GM18502 (cell line): ENCODE measurements around the gene ZNF277.
"Not testable (repeated sequence)": the region's sequence is repeated elsewhere in the genome, so short reads cannot be mapped to it uniquely, and the experiment has no call there.

ENCODE experiments used
- ATAC-seq: cut with Tn5 transposase; IDR thresholded peaks from one replicate; pipeline ENCODE4 v1.9.1; 2021; ENCODE audit warnings: mild to moderate bottlenecking; ENCODE audit not compliant: unreplicated experiment, poor library complexity

Gene ZNF277

DNA sequence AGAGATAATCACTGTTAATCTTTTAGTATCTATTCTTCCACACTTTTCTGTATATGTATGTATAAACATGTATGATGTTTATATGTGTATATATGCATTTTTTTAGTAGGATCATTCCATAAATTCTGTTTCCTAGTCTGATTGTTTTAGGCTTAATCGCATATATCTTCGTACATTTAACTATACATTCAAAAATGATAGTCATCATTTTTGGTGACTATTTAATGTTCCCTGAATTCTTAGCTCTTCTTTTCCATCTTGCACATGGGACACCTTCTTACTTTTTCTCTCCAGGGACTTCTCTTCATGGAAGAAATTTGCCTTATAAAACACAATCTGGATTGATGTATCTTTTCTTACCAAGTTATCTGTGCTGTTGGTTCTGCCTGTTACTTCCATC, 42.1 kb downstream of the ZNF277 start:
- no peak for ATAC-seq

DNA sequence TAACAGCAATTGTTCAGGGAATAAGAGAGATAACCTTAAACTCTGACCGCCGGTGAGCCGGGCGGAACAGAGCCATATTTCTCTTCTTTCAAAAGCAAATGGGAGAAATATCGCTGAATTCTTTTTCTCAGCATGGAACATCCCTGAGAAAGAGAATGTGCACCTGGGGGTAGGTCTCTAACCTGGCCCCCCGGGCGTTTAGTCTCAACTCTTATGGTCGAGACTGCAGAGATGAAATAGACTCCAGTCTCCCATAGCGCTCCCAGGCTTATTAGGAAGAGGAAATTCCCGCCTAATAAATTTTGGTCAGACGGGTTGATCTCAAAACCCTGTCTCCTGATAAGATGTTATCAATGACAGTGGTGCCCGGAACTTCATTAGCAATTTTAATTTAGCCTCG, 43.5 kb downstream of the ZNF277 start:
- not testable (repeated sequence) for ATAC-seq

DNA sequence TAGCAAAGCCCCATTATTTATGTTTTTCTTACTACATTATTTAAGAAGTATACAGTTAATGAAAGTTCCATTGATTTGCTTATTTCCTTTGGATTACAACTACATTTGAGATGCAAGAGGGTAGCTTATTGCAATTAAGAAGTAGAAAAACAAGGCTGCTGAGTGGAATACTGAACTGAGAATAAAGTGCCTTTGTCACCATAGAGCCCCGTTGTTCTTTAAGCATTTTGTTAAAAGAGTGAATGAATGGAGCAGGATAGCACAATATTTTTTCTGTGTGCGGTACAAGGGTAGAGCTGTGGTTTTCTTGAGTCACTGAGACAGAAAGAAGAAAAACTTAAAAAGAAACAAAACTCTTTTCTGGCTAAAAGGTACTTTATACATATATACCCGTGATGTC, 45.6 kb downstream of the ZNF277 start:
- ATAC-seq = no peak

DNA sequence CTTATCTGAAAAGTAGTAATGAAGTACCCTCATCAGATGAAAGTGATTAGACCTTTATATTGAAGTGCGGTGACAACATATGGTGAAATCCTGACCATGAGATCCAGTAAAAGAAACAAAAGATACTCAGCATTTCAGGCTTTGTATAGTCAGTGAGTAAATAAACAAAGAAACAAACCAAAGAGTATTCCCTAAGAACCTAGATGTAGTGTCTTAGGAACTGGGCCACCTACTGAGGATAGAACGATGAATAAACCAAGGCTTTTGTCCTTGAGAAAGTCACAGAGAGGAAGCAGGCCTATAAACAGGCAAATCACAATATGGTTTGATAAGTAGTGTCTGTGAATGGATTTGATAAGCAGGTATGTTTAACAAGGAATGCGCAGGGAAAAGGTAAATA, 46.2 kb downstream of the ZNF277 start:
- no peak for ATAC-seq

DNA sequence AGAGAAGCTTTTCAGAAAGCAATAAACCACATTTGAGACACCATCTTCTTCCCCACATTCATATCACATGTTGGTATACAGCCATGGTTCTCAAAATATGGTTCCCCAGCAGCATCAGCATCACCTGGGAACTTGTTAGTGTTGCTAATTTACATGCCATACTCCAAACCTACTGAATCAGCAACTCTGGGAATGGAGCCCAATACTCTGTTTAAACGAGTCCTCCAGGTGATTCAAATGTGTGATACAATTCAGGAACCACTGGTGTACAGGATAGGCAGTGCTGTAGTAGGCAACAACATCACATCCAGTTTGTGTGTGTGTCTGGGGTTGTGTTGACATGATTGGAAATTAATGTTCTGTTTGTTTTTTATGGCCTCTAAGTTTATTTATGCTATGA, 47.7 kb downstream of the ZNF277 start:
- no peak for ATAC-seq

DNA sequence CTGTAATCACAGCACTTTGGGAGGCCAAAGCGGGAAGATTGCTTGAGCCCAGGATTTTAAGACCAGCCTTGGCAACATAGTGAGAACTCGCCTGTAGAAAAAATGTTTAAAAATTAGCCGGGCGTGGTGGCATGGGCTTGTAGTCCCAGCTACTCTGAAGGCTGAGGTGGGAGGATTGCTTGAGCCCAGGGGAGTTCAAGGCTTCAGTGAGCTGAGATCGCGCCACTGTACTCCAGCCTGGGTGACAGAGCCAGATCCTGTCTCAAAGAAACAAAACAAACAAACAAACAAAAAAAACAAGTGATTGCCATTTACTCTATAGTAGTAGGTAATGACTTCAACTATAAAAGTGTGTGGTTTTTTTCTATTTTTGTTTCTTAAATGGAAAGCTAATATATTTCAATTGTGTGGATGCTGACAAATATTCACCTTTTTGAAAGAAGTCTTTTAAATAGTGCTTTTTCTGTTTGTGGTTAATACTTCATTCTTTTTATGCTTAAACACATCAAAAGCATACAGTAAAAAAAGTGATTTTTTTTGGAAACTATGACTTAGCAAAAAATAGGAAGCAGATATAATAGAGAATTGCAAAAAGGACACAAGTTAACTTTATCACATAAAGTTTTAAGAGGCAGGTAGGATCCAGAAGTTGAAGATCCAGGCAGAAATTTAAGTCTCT, 48.4 kb downstream of the ZNF277 start:
- ATAC-seq = no peak

DNA sequence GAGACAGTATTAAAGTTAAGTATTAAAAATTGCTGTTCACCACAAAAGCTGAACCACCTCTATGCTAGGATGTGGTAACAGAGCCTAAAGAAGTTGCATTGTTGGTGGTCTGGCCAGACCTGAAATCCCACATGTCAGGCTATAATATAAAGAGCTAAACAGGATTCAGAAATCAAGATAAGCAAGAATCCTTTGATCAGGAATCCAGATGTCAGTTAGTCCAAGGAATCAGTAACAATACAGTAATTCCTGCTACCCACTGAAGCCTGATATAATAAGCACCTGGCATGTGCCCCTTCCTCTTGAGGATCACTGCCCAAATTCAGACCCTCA, 48.9 kb downstream of the ZNF277 start:
- no peak for ATAC-seq

DNA sequence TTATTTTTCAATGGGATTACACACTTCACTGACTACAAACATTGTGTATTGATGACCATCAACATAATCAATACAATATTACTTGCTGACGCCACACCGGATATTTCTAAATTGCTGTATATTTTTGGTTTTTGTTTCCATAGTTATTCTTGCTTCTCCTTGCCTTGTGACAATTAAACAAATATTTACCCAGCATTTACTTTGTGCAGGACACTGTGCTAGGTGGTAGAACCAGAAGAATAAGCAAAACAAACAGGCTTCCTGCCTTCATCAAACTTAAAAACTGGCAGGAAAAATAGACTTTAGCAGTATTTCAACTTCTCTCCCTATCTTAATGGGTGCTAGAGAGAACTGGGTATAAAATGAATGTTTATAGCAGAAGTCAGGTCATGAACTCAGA, 50.6 kb downstream of the ZNF277 start:
- no peak for ATAC-seq

DNA sequence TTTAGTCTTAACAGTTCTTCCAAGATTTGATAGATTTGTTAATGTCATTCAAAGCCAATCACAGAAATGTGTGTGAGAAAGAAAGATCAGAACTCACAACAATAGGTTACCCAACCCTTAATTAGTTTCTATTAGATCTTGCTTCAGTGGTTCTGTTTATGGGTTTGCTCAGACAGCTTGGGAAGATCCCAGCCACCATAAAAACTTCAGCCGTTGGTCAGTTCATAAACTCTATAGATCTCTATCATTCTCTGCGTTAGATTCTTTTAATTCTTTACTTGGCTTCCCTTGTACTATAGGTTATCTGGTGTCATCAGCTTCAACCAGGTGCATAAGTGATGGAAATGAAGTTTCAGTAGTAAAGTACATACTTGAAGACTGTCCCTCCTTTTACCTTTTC, 54.4 kb downstream of the ZNF277 start:
- ATAC-seq = no peak

DNA sequence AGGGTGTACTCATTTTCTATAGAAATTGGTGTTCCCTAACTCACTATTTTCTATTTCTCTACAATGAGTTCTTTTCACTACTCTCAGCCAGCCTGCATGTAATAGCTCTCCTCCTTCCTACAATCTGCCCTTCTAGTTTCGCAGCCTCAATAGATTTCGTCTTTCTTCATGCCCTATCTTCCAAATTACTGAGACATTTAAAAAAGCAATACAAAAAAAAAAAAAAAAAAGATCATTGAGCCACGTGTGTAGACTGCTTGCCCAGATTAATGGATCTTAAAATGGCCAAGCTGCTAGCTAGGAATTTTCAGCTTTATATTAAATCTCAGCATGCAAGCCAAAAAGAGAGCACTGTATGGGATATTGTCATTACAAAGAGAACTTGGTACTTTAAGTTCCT, 55.5 kb downstream of the ZNF277 start:
- ATAC-seq = no peak

DNA sequence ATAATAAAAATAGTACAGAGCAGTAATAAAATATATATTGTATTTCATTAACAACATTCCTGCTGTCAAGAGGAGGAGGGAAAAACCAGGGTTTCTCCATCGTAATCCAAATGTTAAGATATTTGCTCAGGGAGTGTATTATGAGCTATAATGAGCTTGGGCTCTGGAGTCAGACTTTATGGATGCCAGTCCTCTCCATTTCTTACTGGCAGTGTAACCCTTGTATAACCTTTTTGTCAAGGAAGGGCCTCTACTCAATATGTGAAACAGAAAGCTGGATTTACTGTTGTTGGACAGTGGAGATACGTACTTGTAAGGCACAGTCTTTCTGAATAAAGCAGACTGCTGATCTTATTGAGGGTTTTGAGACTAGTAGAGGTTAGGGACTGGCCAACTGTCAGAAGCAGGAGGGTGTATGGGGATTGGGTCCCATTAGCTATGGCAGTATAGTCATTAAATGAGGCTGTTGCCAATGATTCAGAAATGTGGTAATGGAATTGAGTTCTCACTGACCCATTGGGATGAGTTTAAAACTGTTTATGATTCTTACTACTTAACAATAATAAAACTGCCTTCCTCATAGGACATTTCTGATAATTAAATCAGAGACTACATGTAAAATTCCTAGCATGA, 56.5 kb downstream of the ZNF277 start:
- no peak for ATAC-seq

DNA sequence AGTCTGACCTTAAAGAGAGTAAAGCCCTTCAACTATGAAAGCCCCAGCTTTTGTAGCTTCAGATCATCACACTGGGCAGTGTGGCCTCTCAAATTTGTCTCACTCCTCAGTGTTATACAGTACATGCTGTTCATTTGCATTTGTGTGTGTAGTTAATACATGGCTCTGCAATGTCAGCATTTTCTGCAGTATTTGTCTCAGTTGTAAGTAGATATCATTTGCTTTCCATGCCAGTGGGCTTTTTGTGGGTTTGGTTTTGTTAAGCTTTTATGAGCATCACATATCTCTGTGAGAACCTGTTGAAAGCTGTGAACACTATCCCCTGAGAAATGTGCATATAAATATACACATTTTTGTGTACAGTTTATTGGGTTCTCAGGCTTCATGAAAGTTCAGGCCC, 57.0 kb downstream of the ZNF277 start:
- no peak for ATAC-seq

DNA sequence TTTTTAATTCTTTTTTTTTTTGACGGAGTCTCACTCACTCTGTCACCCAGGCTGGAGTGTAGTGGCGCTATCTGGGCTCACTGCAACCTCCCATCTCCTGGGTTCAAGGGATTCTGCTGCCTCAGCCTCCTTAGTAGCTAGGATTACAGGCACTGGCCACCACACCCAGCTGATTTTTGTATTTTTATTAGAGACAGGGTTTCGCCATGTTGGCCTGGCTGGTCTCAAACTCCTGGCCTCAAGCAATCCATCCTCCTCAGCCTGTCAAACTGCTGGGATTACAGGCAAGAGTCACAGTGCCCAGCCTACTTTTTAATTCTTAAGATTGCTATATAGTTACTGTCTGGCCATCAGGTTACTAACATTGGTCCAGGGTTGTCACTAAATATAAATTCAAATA, 59.6 kb downstream of the ZNF277 start:
- no peak for ATAC-seq

DNA sequence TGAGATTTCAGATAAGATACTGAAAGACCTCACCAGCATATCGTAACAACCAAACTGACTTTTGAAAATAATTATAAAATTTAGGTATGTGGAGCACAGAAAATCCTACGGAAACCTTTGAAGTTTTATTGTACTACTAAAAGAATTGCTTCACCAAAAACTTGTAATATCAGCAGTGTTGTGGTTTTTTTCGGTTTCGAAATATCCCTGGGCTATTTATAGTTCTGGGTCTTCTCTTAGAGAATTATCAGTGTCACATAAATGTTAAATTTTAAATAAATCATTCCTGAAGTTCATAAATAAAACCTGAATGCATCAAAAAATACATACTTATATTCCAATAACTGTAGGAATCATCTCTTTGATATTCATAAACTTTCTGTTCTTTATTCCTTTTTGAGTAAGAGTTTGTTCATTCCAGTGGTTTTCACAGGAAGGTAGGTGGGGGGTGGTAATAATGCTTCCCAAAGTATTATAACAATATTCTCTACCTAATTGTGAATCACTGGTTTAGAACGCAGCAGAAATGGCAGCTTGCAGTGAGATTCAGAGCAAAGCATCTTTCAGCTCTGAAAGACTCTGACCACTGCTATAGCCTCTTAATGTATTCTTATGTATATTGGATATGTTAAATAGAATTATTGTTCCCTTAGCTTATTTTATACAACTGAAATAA, 60.2 kb downstream of the ZNF277 start:
- peak; percentile 69 for ATAC-seq

DNA sequence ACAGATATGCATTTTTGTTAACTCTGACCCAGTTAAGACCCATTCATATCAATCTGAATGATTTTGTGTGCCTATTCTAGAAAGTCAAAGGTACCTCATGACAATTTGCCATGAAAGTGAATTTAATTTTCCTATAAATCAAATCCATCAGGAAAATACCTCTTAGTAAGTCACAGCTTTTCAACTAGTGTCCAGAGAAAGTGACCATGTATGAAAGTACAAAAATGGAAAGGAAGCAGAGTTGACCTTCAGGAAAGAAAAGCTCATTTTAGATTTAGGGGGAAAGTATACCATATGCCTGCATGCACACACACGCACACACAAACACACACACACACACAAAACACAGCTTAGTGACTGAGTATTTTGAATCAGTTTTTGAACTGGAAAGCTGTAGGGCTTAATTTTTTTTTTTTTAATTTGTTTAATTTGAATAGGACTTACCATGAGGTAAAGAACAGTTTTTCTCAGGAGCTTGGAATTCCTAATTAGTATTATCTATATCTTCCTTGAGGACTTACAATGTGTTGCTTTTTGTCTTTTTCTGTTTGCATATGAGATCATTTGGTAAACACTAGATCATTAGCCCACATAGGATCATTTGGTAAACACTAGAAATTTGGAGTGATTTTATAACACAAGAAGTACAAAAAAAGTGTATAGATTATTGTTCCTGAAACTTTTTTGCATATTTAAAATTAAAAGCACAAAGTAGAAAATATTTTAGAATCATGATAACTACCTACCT, 61.6 kb downstream of the ZNF277 start:
- ATAC-seq = no peak

DNA sequence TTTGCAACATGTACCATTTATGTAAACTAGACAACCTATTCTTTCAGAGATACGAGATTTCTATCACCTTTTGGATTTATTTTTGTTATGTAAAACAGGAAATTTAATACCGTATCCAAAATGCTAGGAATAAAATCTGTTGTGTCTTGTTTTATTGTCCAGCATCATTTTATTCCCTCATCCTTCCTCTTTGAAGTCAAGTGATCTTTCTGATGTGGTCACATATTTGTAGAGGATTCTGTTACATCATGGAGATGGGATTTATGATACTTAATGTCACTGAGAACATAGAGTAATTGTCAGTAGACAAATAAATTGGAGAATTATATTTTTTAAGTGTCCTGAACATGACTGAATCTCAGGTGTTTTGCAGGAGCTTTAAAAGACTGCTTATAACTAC, 64.7 kb downstream of the ZNF277 start:
- ATAC-seq = no peak

DNA sequence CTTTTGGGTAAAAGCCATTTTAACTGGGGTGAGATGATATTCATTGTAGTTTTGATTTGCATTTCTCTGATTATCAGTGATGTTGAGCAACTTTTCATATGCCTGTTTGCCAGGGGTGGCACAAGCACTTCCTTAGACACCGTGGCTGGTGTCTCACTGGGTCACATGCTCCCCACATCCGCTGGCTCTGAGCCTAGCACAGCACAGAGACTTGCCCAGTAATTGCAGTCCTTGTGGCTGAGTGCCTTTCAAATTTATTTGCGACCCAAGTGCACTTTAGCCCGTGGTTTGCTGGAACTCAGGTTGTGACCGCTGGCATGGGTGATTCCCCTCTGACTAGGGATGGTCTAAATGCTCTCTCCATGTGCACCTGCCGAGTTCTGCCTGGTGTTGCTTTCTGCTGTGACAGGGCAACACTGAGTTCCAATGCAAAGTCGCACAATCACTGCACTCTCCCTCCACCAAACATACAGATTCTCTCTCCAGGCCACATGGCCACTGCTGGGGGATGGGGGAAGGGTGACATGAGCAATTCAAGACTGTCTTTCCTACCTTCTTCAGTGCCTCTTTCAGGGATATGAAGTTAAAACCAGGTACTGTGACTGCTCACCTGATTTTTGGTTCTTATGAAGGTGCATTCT, 66.5 kb downstream of the ZNF277 start:
- no peak for ATAC-seq

DNA sequence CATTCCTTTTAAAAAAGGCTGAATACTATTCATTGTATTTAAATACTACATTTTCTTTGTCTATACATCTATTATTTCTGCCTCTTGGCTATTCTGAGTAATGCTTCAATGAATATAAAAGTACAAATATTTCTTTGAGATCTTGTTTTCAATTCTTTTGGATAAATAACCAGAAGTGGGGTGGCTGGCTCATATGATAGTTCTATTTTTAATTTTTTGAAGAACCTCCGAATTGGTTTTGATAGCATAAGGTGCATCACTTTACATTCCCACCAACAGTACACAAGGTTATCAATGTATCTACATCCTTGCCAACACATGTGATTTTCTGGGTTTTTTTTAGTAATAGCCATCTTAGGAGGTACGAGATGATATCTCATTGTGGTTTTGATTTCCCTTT, 72.5 kb downstream of the ZNF277 start:
- no peak for ATAC-seq

DNA sequence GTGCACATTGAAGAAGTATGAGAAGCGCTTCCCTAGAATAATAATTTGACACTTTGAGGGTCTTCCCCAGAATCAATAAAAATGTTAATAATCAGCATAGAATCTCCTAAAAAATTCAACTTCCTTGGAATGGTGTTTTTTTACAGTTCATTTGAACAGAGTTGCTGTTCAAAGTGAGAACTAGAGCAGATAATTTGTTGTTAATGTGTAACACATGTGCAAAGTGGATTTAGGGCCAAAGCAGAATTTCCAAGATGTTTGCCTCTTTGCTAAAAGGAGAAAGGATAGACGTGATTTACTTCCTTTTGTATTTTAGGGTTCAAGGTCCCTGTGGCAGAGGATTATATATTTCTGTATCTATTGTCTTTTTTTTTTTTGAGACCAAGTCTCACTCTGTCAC, 73.8 kb downstream of the ZNF277 start:
- no peak for ATAC-seq

DNA sequence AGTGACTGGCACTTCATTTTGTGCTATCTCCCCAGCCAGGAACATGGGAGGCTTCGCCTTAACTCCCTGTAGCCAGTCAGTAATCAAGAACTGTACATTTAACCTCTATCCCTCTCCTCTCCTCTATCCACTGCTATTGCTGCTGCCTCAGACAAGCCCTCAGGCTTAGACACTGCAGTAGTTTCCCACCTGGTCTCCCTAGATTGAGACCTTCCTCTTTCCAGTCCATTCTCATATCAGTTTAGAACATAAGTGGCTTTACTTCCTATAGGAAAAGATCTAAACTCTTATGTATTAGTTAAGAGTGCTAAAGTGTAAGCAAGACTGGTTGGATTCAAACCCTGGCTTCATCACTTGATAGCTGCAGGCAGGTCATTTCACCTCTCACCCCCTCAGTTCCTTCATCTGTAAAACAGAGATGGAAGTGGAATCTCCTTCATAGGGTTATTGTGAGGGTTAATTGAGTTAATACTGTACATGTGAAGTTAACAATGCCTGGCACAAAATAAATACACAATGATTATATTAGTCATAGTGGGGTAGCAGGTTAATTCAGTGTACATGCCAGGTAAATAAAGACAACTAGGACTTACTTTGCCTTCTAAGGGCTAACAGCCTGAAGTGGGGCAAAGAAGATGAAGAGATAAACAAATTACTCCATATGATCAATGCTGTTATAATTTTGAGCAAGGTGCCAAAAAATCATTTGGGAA, 76.1 kb downstream of the ZNF277 start:
- no peak for ATAC-seq
